ENCODE data around the gene SLC25A5. TPM values are rescaled to one million over a fixed set of nuclear protein-coding genes. Genes with fewer than 3 reads are reported as not detected.

Gene SLC25A5
- total RNA-seq, 1 experiment from 2014 or later: 573 TPM

DNA sequence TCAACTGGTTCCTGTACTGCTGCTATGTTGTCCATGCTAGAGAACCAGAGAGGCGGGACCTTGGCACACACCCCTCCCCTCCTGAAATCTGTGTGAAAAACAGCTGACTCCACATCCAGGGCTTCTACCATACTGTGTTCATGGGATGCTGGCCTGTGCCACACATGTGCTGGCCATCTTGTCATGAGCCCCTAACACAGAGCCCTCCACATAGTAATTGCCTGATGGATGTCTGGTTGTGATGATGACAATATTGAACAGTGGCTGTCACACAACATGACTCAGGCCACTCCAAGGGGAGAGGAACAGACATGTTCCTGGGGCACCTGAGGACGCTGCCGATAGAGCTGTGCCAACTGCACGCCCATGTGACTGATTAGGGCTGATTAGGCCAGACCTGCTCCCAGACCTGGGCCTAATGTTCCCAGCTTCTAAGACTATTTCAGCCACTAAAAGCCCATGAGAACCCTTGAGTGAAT is 13.1 kb downstream of the SLC25A5 start:
- Mint-ChIP-seq H3K27me3 (ENCODE audit: low read depth) (peaks cover 17% of the 10 kb centered on the region), H3K36me3 (no peaks in the 10 kb centered on the region), H3K4me1 (no peaks in the 10 kb centered on the region), H3K9me3 (no peaks in the 10 kb centered on the region), H3K27ac (no peak overlapping the region), H3K4me3 (no peak overlapping the region)
- ATAC-seq: no peak
- no peak for DNase-seq (ENCODE audit: low spot score)
- TF ChIP-seq TEAD1 (CRISPR knock-in tag; IDR thresholded peaks at IDR 0.05): no peak
- no peak for TF ChIP-seq SMAD3 (CRISPR knock-in tag; IDR thresholded peaks at IDR 0.05; ENCODE audit: borderline replicate concordance)
- TF ChIP-seq NR2C2 (CRISPR knock-in tag; IDR thresholded peaks at IDR 0.05): no peak
- TF ChIP-seq STAT6 (CRISPR knock-in tag; conservative IDR thresholded peaks at IDR 0.05; ENCODE audit: low read depth): no peak
- no peak for TF ChIP-seq EMX1 (CRISPR knock-in tag; IDR thresholded peaks at IDR 0.05)
- no peak for TF ChIP-seq MXD4 (CRISPR knock-in tag; IDR thresholded peaks at IDR 0.05; ENCODE audit: borderline replicate concordance)
- ChIA-PET POLR2A (no interaction called here), CTCF (interaction anchor here (0.7 to 2.0 kb wide), 5 partner anchors 12 to 60 kb away, joined by 3 to 26 read pairs (median 4); no protein-coding TSS in a partner anchor)

GRCh38 chrX:119482041-119482440 is 13.8 kb downstream of the SLC25A5 start:
- peak overlapping the region; percentile 63 for H3K4me3 Mint-ChIP-seq
- ATAC-seq: no peak

More at GRCh38 chrX:119482041-119482440, 13.8 kb downstream of the SLC25A5 start:
- peaks cover 17% of the 10 kb centered on the region for H3K27me3 Mint-ChIP-seq (ENCODE audit: low read depth)
- no peak overlapping the region for H3K27ac Mint-ChIP-seq
- H3K4me1 Mint-ChIP-seq: no peaks in the 10 kb centered on the region
- TF ChIP-seq ZBTB21 (CRISPR knock-in tag; IDR thresholded peaks at IDR 0.05; ENCODE audit: borderline replicate concordance) (no peak), ZNF671 (CRISPR knock-in tag; IDR thresholded peaks at IDR 0.05) (no peak), TEAD1 (CRISPR knock-in tag; IDR thresholded peaks at IDR 0.05) (no peak), ZNF512 (CRISPR knock-in tag; IDR thresholded peaks at IDR 0.05; ENCODE audit: borderline replicate concordance) (no peak), PRRX2 (CRISPR knock-in tag; IDR thresholded peaks at IDR 0.05) (no peak), TEAD4 (CRISPR knock-in tag; IDR thresholded peaks at IDR 0.05) (no peak), ELF4 (CRISPR knock-in tag; IDR thresholded peaks at IDR 0.05; ENCODE audit: low read depth) (no peak), ZNF532 (CRISPR knock-in tag; IDR thresholded peaks at IDR 0.05; ENCODE audit: borderline replicate concordance) (no peak)
- POLR2A ChIA-PET: no interaction called here
- H3K36me3 Mint-ChIP-seq: no peaks in the 10 kb centered on the region
- DNase-seq (ENCODE audit: low spot score): no peak
- CTCF ChIA-PET: interaction anchor here (1.0 to 2.0 kb wide), 13 partner anchors 12 to 276 kb away, joined by 3 to 26 read pairs (median 5); partner anchors contain the start of genes SLC25A5 and SOWAHD
- no peaks in the 10 kb centered on the region for H3K9me3 Mint-ChIP-seq
